SH-SY5Y (cell line): ENCODE measurements around the gene ERG28.

Experiments used
- GATA2 ChIP-seq: IDR thresholded peaks from 2 replicates; pipeline ENCODE4 v1.6.1; 2011; ENCODE audit warnings: mild to moderate bottlenecking, low read depth, low read length
- GATA3 ChIP-seq: IDR thresholded peaks from 2 replicates; pipeline ENCODE4 v1.6.1; 2011; ENCODE audit warnings: low read depth, mild to moderate bottlenecking, low read length, moderate library complexity

- no peak for TF ChIP-seq GATA3
- no peak for TF ChIP-seq GATA2
These were observed 29.8 kb downstream of the ERG28 start for GRCh38 chr14:75630695-75631452.
